GM18861 (cell line): ENCODE results near the gene CDK5R1.

Experiments
- ATAC-seq: cut with Tn5 transposase; IDR thresholded peaks from one replicate; pipeline ENCODE4 v1.9.1; 2021; ENCODE audit not compliant: unreplicated experiment

CDK5R1 gene

DNA sequence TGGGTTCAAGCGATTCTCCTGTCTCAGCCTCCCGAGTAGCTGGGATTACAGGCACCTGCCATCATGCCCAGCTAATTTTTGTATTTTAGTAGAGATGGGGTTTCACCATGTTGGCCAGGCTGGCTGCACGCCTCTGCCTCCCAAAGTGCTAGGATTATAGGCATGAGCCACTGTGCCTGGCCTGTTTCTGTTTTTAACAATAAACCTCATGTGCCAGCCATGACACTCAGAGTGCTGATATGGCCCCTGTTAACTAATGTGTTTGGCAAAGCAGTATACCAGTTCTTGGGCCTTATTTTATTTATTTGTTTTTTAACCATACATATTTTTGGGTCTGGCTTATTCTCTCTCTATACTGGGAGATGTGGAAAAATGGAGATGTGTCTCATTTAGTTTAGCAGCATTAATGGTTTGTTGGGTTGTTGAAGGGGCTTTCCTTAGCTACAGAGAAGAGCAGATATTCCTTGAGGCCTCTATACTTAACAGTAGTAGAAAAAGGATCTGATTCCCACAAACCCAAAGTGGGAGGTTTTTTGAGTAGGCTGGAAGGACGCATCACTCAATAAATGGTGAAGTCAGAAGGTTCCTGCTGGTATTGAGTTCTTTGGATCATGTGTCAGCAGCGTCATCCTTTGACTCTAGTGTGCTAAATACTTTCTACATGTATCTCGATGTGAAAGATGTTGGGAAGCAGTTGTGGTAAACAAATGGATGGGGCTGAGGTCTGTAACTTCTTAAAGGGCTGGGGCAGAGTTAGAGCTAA lies 16.2 kb upstream of the CDK5R1 start:
- no peak for ATAC-seq

DNA sequence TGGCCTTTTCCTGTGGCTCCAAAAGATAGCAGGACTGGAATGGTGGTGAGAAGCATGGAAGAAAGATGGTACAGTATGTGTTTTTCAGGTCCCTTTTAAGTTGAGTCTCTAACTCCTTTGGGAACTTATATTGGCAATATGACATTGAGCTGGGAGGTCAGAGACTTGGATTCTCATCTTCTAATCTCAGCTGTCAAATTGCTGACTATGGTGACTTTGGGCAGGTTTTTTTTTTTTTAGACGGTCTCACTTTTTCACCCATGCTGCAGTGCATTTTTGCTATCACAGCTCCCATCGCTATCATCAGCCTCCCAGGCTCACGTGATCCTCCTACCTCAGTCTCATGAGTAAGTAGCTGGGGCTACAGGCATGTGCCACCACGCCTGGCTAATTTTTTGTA lies 15.1 kb upstream of the CDK5R1 start:
- ATAC-seq, result no peak

DNA sequence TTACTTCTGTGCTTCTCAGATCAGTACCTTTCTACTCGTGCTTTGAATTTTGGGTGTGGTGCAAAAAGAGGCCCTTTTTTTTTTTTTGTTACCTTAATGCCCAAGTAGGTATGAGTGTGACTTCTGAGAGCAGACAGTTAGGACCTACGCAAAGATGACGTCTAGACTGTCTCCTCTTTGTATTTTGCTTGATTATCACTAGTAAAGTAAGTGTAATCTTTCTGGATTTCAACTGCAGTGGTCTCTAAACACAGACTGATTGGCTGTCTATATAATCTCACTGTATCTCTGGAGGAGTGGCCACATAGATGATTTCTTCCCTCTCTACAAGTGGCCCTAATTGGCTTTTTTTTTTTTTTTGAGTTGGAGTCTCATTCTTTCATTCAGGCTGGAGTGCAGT lies 11.5 kb upstream of the CDK5R1 start:
- no peak for ATAC-seq

DNA sequence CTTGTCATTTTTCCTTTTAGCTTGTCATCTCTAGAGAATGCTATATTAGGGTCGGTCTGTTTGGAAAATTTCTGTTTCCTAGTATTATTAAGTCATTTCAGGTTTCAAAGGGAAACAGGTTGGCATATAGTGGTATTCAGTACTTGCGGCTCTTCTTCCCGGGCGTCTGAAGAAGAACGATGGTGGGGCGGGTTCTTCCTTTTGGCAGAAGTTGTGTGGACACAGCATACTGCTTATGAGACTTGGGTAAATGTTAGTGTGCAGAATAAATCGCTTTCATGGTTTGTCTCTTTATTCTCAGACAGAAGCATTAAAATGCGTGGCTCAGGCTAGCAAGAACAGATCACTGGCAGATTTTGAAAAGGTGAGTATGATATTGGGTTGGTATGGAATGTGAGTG lies 9.6 kb upstream of the CDK5R1 start:
- no peak for ATAC-seq

DNA sequence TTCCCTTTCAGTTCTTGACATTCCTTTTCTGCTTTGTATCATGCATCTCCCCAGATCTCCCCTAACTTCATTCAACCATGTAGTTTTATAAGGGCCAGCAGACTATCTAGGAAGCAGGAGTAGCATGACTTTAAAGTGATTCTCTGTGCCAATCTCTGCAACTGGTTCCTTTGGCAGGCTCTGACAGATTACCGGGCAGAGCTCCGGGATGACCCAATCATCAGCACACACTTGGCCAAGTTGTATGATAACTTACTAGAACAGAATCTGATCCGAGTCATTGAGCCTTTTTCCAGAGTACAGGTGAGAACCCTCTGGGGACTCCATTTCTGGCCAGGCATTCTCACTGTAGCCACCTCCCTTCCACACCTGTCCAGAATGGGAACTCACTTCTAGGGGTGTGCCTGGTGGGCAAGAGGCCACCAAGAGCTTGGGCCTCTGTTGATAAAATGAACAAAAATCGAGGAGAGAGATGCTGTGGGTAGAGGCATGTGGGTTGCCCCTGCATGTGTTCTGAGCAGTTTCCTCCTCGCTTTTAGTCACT lies 7.6 kb upstream of the CDK5R1 start:
- ATAC-seq, result no peak

DNA sequence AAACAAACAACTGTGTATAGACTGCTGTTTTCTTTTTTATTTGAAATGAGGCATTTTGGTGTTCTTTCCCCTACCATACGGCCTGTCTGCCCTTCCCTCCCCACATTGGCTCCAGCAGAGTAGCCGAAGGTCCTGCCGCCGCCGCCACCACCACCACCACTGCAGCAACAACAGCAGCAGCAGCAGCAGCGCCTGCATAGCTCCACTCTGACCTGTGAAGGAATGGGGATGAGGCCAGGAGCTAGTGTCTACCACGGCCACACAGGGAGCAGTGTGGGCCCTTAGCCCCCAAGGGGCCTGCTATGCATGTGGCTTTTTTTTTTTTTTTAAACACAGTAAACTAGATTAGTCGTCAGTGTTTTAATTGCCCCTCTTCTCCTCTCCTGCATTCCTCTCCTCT lies 5.6 kb upstream of the CDK5R1 start:
- no peak for ATAC-seq

DNA sequence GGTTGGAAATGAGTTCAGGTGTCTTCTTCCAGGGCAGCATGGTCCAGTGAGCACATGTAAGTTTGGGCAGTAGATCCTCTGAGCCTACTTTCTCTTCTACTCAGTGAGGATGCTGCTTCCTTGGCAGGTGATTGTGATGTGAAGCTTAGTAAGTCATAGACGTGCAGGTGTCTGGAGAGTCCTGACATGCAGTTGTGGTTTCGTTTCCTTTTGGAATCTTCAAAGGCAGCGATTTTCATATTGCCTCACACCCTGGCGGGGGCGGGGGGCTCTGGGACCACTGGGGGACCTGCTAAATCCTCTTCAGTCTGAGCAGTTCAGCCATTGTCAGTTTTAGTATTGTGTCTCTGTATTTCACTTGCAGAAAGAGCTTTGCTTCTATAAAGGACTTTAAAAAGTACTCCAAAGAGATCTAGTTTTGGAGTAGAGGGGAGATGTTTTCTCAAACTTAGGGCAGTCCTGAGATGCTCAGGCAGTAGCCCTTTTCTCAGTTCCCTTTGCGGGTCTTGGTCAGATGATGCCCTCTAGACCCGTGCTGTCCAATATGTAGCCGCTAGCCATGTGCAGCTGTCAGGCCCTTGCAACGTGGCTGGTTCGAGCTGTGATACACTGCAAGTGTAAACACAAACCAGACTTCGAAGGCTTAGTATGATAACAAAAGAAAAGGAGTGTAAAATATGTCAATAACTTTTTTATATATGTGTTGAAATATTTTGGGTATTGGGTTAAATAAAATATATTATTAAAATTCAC lies 4.0 kb upstream of the CDK5R1 start:
- no peak for ATAC-seq

DNA sequence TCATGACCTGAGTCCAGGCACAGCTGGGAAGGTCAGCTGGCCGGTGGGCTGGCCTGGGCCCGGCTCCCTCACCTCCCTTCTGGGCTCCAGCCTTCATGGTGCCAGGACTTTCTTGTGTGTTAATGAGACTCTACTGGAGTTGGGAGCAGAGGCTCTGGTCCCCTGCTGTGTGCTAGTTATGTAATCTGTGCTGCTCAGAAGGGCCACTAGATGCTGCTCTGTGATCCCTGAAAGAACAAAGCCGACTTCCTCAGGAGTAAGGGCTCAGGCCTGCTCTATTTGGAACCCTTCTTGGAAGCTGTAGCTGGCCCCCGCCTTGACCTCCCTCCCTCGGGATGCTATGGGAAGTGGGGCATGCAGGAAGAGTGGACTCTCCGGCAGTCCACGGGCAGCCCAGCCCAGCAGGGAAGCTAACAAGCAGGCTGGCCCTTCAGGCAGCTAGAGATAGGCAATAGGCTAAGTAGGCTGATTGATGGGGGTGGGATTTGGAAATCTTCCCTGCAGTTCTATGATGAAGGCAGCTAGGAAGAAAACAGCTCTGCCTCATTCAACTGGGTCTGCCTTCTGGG lies 3.3 kb upstream of the CDK5R1 start:
- no peak for ATAC-seq

DNA sequence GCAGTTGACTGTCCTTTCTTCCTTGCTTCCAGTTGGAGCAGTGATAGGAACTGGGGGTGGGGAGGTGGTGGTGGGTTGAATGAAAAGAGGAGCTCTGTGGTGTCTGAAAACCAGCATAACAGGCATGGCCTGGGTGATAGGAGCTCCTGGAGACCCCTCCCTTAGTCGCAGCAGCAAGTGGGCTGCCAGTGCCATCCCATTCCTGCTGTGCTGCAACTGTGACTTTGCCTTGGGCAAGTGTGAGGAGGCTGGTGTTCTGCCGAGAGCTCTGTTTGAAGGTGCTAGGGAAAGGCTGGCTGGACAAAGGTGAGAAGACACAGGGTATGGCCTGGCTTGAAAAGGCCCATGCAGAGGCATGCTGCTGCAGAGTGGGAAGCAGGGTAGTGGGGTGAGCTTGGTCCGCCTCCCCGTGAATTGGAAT lies 2.7 kb upstream of the CDK5R1 start:
- no peak for ATAC-seq

DNA sequence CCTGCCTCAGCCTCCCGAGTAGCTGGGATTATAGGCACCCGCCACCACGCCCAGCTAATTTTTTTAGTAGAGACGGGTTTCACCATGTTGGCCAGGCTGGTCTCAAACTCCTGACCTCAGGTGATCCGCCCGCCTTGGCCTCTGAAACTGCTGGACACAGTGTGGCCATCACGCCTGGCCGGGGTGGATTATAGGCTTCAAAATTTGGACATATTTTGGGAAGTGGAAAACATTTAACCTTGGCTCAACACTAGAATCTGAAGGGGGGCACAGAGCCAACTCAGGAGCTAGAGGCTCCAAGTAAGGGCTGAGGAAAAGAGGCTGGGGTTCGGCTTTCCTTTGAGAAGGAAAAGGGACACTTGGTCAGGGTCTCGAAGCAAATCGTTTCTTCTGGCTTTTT lies 2.2 kb upstream of the CDK5R1 start:
- ATAC-seq, result no peak

DNA sequence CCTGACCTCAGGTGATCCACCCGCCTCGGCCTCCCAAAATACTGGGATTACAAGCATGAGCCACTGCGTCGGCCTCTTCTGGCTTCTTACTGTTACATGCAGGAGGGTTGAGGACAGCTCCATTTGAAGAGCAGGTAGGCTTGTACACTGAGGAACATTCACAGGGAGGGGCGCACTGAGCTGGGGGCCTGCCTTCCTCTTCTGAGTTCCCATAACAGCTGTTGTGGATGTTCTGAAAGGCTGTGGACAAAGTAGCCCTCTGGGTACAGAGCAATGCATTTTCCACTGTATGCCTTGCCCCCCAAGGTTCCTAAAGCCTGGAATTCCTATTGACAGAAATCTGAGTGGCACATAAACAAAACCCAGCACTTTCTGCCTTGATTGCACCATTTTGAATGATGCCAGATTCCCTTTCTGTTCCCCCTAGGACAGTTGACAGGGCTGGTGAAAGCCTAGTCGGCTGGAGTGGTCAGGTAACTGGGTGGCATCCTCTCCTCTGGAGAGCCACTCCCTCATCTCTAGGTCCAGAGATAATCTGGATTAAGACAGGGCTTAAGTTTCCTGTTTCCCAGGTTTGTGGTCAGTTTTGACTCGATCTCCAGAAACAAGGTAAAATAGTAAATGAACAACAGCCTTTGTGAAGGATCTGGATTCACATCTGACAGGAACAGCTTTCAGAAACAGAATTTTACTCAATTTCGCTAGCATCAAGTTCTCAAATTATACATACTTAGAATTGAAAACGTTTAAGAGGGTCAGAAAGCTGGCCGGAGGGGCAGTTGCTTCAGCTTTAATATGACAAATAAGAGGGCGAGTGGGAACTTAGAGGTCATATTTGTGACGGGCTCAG lies 1.3 kb upstream of the CDK5R1 start:
- ATAC-seq, result no peak

DNA sequence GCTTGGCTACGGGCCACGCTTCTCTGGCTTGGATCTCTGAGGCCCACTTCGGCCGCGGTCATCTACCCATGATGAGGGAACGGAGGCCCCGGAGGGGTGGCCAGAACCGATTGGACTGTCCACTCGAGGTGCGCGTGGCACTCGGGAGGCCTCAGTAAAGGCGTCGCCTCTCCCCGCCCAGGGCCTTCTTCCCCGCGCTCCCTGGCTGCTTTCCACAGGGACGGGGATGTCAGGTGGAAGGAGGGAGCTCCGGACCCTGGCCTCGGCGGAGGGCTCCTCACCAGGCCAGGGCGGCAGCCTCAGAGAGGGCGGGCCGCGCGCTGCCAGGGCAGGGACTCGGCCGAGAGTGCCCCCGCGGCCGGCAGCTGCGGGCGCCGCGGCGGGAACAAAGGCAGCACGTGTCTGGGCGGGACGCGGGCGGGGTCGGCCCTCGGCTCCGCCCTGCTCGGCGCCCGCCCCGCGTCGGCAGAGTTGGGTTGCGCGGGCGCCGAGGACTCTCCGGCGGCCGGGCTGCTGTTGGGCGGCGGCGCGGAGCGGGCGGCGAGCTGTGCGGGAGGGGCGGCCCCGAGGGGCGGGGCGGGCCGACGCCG lies 587 bp upstream of the CDK5R1 start:
- ATAC-seq, result peak; percentile 29

DNA sequence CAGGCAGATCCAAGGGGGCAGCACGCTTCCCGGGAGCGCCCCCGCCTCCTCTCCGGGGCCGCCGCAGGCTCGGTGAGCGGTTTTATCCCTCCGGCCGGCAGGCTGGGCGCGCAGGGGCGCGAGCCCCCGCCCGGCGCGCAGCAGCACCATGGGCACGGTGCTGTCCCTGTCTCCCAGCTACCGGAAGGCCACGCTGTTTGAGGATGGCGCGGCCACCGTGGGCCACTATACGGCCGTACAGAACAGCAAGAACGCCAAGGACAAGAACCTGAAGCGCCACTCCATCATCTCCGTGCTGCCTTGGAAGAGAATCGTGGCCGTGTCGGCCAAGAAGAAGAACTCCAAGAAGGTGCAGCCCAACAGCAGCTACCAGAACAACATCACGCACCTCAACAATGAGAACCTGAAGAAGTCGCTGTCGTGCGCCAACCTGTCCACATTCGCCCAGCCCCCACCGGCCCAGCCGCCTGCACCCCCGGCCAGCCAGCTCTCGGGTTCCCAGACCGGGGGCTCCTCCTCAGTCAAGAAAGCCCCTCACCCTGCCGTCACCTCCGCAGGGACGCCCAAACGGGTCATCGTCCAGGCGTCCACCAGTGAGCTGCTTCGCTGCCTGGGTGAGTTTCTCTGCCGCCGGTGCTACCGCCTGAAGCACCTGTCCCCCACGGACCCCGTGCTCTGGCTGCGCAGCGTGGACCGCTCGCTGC lies 832 bp downstream of the CDK5R1 start:
- ATAC-seq, result peak; percentile 15

DNA sequence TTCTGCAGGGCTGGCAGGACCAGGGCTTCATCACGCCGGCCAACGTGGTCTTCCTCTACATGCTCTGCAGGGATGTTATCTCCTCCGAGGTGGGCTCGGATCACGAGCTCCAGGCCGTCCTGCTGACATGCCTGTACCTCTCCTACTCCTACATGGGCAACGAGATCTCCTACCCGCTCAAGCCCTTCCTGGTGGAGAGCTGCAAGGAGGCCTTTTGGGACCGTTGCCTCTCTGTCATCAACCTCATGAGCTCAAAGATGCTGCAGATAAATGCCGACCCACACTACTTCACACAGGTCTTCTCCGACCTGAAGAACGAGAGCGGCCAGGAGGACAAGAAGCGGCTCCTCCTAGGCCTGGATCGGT lies 1.4 kb downstream of the CDK5R1 start:
- no peak for ATAC-seq

DNA sequence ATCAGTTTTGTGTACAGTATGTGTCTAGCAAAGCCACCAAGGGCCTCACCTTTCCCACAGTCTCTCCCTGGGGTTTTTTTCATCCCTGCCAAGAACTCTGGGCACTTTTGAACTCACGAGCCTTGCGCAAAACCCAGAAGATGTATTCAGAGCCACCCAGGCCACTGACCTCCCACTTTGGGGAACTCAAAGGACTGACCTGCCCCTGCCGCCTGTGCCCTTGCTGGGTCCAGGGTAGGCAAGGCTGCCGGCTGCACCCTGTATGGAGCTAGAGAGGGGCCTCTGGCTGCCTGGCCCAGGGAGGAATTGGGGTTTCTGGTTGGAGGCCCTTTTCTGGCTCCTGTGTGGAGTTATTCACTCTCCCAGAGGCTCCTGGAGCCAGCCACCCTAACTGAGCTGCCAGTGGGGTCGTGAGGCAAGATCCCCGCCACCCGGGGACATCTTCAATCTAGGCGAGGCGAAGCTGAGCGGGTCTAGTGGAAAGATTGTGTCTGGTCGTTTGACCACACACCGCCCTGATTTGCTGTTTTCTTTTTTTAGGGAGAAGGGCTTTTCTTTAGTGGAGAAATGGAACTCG lies 1.9 kb downstream of the CDK5R1 start:
- no peak for ATAC-seq

DNA sequence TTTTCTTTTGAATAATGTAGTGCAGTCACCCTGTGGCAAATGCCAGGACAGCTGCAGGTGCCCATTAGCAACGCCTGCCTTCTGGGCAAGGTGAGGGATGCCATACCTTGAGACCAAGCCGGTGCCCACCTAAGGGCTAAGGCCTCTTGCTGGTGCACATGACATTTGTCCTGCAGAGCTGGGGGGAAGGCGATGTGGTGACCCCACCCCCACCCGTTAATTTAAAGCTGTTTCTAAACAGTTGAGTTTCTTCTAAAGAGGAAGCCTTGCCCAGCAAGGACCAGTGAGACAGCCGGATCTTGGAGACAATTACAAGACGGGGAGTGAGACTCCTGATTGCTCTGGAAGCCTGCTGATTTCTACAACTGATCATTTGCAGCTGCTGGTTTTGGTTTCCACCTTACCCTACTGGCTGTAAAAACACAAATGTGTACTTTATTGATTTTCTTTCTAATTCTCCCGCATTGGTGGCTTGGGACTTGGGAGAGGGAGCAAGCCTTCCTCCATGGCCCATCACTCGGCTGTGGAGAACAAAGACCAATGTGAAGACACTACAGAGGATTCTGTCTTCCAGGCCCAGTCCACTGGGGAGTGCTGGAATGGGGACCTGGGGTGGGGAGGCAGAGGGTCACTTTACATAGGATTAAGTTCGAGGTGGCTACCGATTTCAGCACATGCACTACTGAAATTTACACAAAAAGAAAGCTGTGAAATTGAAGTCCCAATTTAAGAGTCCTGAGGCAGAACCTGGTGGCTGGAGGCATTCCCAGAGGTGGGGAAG lies 2.7 kb downstream of the CDK5R1 start:
- no peak for ATAC-seq

DNA sequence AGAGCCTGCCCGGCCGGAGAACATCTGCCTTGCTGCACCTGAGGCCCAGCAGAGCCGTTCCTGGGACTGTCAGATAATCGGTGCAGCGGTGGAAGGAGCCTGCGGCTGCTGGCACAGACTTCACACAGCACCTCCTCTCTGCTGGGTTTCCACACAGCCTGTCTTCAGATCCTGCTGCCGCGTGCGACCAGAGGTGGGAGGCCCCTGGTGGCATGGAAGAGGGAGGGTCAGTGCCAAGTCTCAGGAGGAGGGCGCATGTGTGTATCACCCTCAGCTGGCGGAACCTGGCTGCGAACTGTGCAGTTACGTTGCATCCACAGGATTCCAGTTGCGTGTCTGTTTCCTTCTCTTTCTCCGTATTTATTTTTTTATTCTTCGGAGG lies 3.3 kb downstream of the CDK5R1 start:
- ATAC-seq, result no peak

DNA sequence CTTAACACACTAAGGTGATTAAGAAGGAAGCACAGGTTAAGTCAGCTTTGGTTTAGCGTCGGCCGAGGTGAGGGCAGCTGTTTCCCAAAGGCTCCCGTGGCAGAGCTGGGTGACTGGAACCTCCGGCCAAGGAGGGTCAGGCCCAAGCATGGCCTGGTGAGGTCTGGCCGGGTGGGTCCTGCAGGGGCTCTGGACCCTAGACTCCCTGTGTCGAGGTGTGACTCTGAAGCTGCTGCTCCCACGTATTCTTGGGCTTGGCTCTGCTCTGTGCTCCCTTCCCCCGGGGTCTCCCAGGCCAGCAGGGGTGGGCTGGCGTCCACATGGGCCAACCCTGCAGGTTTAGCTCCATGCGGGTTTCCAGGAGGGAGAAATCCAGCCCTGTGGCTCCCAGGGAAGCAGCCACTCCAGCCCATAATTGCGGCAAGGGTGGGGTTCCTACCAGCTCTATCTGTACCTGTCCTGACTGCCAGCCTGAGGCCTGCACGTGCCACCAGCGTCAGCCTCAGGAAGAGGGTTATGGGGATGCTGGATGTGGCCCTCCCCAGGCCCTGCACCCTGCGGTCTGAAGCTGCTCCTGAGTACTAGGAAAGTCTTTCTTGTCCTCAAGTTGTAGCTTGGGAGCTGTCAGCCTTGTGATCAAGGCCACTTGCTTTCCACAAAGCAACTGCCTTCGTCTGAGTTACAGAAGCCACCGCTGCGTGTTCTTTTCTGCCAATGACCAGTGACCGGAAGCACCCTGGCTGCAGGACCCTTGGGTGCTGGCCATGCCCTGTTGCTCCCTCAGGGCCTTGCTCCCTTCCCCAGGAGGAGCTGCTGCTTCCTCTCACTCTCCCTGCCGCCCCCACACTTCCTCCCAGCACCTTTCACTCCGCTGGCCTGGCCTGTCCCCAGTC lies 4.8 kb downstream of the CDK5R1 start:
- no peak for ATAC-seq
